Loucy (cell line): Measurements from ENCODE around the gene SESN3.

ENCODE experiments used
- CTCF ChIP-seq: fragments of 200-600 bp; sonication (generic); conservative IDR thresholded peaks from 2 replicates; pipeline ENCODE4 v1.5.1; 2014; ENCODE audit warnings: mild to moderate bottlenecking, antibody characterized with exemption, low read length
- EZH2phosphoT487 ChIP-seq: fragments of 200-600 bp; IDR thresholded peaks from 2 replicates; pipeline ENCODE4 v1.6.1; 2018; ENCODE audit warnings: antibody characterized with exemption, mild to moderate bottlenecking, moderate library complexity, borderline replicate concordance

GRCh38 chr11:95247127-95247684 lies 16.2 kb upstream of the SESN3 start:
- TF ChIP-seq CTCF (no peak), EZH2phosphoT487 (no peak)
